OCI-LY1 (cell line): ENCODE measurements around the gene TNS3.

Experiments used
- EZH2 ChIP-seq: fragments of 200-600 bp; sonication (generic), shearing (Covaris generic); IDR thresholded peaks from 2 replicates; pipeline ENCODE4 v1.8.0; 2017; ENCODE audit warnings: borderline replicate concordance, mixed run types, mild to moderate bottlenecking, antibody characterized with exemption, low read length, moderate library complexity, mixed read lengths
- TF ChIP-seq, protein P1 (sequence below): fragments of 200-600 bp; sonication (generic), shearing (Covaris generic); IDR thresholded peaks from 2 replicates; pipeline ENCODE4 v1.5.1; 2017; ENCODE audit warnings: mild to moderate bottlenecking, antibody characterized with exemption, low read length, moderate library complexity, mixed read lengths

DNA sequence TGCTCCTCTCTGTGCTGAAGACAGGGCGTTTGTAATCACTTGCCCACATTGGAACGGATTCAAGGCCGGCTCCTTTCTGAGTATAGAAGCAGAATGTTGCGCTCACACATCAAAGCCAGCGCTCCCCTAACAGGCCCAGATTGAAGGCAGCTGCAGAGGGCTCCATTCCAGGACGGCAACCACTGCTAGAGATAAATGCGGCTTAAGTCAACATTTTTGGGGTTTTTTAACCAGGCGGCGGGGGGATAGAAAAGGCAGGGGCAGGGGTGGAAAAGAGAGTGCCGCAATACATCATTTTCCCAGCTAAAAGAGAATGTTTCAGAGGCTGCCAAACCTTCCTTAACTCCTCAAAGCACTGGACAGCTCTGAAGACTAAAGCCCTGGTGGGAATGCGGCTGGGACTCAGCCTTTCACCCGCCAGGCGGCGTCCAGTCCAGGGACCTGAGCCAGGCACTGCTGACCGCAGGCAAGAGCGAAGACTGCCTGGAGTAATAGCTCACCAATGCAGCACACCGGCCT is 189.6 kb downstream of the TNS3 start:
- TF ChIP-seq, protein P1, sequence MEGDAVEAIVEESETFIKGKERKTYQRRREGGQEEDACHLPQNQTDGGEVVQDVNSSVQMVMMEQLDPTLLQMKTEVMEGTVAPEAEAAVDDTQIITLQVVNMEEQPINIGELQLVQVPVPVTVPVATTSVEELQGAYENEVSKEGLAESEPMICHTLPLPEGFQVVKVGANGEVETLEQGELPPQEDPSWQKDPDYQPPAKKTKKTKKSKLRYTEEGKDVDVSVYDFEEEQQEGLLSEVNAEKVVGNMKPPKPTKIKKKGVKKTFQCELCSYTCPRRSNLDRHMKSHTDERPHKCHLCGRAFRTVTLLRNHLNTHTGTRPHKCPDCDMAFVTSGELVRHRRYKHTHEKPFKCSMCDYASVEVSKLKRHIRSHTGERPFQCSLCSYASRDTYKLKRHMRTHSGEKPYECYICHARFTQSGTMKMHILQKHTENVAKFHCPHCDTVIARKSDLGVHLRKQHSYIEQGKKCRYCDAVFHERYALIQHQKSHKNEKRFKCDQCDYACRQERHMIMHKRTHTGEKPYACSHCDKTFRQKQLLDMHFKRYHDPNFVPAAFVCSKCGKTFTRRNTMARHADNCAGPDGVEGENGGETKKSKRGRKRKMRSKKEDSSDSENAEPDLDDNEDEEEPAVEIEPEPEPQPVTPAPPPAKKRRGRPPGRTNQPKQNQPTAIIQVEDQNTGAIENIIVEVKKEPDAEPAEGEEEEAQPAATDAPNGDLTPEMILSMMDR = no peak
- no peak for TF ChIP-seq EZH2
